Smooth muscle cell (in vitro differentiated cells): ENCODE data around the gene CALML3. TPM values are rescaled to one million over a fixed set of nuclear protein-coding genes. Genes with fewer than 3 reads are reported as not detected.

ENCODE experiments used
- DNase-seq: peaks from one replicate; lab custom pipeline; 2025; ENCODE audit not compliant: unreplicated experiment; lab: John Stamatoyannopoulos, UW
- H2AFZ ChIP-seq: fragments of 200-600 bp; sonication (generic); 2 replicates; pipeline ENCODE4 v1.6.0; 2016; ENCODE audit warnings: antibody characterized with exemption, low read depth, mild to moderate bottlenecking
- H3F3A ChIP-seq: fragments of 200-600 bp; sonication (generic); 2 replicates; pipeline ENCODE4 v1.6.0; 2017; ENCODE audit warnings: antibody characterized with exemption, low read depth
- H3K27ac ChIP-seq: fragments of 200-600 bp; sonication (generic); 2 replicates; pipeline ENCODE4 v1.5.1; 2016; ENCODE audit warnings: low read depth, mild to moderate bottlenecking
- H3K27me3 ChIP-seq: fragments of 200-600 bp; sonication (generic); 2 replicates; pipeline ENCODE4 v1.6.1; 2016; ENCODE audit warnings: low read depth, mild to moderate bottlenecking
- H3K36me3 ChIP-seq: fragments of 200-600 bp; sonication (generic); 2 replicates; pipeline ENCODE4 v1.5.1; 2016; ENCODE audit warnings: low read depth
- H3K4me1 ChIP-seq: fragments of 200-600 bp; sonication (generic); 2 replicates; pipeline ENCODE4 v1.5.1; 2016; ENCODE audit warnings: low read depth
- H3K4me2 ChIP-seq: fragments of 200-600 bp; sonication (generic); 2 replicates; pipeline ENCODE4 v1.6.0; 2016; ENCODE audit warnings: mild to moderate bottlenecking
- H3K4me3 ChIP-seq: fragments of 200-600 bp; sonication (generic); 2 replicates; pipeline ENCODE4 v1.5.1; 2016; ENCODE audit warnings: mild to moderate bottlenecking
- H3K79me2 ChIP-seq: fragments of 200-600 bp; sonication (generic); 2 replicates; pipeline ENCODE4 v1.6.0; 2016; ENCODE audit warnings: low read depth, mild to moderate bottlenecking
- H3K9ac ChIP-seq: fragments of 200-600 bp; sonication (generic); 2 replicates; pipeline ENCODE4 v1.6.0; 2016; ENCODE audit warnings: low read depth
- H3K9me3 ChIP-seq: fragments of 200-600 bp; sonication (generic); replicated peaks from 2 replicates; pipeline ENCODE4 v1.5.1; 2016; ENCODE audit warnings: low read depth
- H4K20me1 ChIP-seq: fragments of 200-600 bp; sonication (generic); 2 replicates; pipeline ENCODE4 v1.6.0; 2016; ENCODE audit warnings: low read depth
- WGBS: methylation state at CpG from one replicate; pipeline ENCODE4 v1.1.7; 2016; ENCODE audit warnings: low lambda C conversion rate; 5-methylcytosine and 5-hydroxymethylcytosine counted together
- polyA plus RNA-seq: library from polyadenylated mRNA; unstranded; fragments of >200 nt; fragmentation: Nextera tagmentation; extraction: Ambion mirVana; gene quantifications from 2 replicates; pipeline ENCODE4 v1.2.1, GENCODE V29; 2016
- total RNA-seq: library from RNA; depleted of rRNA; stranded (reverse); fragments of >200 nt; gene quantifications from 2 replicates; pipeline ENCODE4 v1.2.3, GENCODE V29; 2014
- TF ChIP-seq, protein P1 (sequence below): fragments of 200-600 bp; sonication (generic); IDR thresholded peaks from 2 replicates; pipeline ENCODE4 v1.5.1; 2017; ENCODE audit warnings: borderline replicate concordance, mild to moderate bottlenecking, antibody characterized with exemption; ENCODE audit not compliant: insufficient read depth, poor library complexity, severe bottlenecking

Gene CALML3
- total and polyA plus RNA-seq, 2 experiments from 2014 or later: 0.49 TPM; not detected in 1

DNA sequence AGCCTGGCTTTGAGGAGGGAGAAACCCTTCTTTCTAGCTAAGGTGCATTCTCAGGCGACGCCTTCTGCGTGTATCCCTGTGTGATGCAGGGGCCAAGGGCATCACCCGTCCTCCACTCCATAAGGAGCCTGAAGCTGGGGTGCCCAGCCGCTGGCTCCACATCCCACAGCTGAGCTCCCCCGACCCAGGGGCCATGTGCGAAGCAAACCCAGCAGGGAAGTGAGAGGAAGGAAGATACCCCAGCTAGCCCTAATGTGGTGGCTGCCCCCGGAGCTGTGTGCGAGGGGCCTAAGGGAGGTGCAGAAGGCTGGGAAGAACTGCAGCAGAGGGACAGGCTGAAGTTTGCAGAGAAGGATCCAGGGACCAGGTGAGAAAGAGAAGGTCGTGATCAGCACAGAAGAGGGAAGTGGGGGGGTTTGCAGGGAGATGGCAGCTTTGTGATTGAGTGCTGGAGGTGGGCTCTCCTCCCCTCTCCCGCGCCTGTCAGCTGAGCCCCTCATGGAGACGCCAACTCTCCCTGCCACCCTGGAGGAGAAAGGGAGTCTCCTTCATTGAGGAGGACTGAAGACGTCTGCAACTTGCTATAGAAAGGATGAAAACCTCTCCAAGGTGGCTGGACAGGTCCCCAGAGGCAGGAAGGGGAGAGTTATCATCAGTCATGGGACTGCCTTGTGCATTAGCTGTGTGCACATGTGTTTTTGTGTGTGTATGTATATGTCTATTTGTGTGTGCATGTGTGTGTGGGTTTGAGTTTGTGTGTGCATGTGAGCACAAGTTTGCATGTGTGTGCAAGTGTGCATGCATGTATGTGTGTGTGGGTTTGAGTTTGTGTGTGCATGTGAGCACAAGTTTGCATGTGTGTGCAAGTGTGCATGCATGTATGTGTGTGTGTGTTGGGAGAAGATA, 21.9 kb upstream of the CALML3 start:
- TF ChIP-seq, protein P1, sequence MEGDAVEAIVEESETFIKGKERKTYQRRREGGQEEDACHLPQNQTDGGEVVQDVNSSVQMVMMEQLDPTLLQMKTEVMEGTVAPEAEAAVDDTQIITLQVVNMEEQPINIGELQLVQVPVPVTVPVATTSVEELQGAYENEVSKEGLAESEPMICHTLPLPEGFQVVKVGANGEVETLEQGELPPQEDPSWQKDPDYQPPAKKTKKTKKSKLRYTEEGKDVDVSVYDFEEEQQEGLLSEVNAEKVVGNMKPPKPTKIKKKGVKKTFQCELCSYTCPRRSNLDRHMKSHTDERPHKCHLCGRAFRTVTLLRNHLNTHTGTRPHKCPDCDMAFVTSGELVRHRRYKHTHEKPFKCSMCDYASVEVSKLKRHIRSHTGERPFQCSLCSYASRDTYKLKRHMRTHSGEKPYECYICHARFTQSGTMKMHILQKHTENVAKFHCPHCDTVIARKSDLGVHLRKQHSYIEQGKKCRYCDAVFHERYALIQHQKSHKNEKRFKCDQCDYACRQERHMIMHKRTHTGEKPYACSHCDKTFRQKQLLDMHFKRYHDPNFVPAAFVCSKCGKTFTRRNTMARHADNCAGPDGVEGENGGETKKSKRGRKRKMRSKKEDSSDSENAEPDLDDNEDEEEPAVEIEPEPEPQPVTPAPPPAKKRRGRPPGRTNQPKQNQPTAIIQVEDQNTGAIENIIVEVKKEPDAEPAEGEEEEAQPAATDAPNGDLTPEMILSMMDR: no peak

DNA sequence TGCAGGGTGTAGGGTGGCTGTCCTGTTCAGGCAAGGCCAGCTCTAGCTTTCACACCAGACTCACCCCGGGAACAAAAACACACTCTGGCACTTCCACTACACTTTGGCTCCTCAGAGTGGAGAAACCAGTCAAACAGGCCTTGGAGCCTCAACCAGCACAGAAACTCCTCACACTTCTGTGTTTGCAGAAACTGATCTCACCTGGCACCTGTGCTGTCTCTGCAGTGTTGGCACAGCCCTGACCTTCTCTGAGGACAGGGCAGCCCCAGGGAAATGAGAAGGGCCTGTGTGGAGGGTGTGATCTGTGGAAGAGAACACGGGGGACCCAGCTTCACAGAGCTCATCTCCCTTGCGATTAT, 21.3 kb upstream of the CALML3 start:
- TF ChIP-seq, protein P1: no peak
- Histone ChIP-seq H4K20me1 (no peaks in the 10 kb centered on the region), H3K27ac (no peak overlapping the region), H3K79me2 (no peaks in the 10 kb centered on the region), H3K27me3 (no peaks in the 10 kb centered on the region), H3K9me3 (no peaks in the 10 kb centered on the region), H3K4me3 (no peak overlapping the region), H3K9ac (no peak overlapping the region), H2AFZ (no peak overlapping the region), H3F3A (no peaks in the 10 kb centered on the region), H3K36me3 (no peaks in the 10 kb centered on the region), H3K4me1 (no peaks in the 10 kb centered on the region), H3K4me2 (no peak overlapping the region)
- DNase-seq: no peak
- 84% methylated on average over 3 of the region's 3 CpGs for WGBS

More for the DNA sequence above, 21.9 kb upstream of the CALML3 start:
- no peaks in the 10 kb centered on the region for H3K9me3 ChIP-seq
- H3F3A ChIP-seq: no peaks in the 10 kb centered on the region
- no peak overlapping the region for H3K9ac ChIP-seq
- WGBS: 91% methylated on average over 14 of the region's 14 CpGs
- no peak overlapping the region for H3K4me3 ChIP-seq
- H3K36me3 ChIP-seq: no peaks in the 10 kb centered on the region
- no peaks in the 10 kb centered on the region for H3K27me3 ChIP-seq
- no peaks in the 10 kb centered on the region for H3K4me1 ChIP-seq
- H3K27ac ChIP-seq: no peak overlapping the region
- H3K79me2 ChIP-seq: no peaks in the 10 kb centered on the region
- no peak for DNase-seq
- no peak overlapping the region for H2AFZ ChIP-seq
- no peaks in the 10 kb centered on the region for H4K20me1 ChIP-seq
- H3K4me2 ChIP-seq: no peak overlapping the region

DNA sequence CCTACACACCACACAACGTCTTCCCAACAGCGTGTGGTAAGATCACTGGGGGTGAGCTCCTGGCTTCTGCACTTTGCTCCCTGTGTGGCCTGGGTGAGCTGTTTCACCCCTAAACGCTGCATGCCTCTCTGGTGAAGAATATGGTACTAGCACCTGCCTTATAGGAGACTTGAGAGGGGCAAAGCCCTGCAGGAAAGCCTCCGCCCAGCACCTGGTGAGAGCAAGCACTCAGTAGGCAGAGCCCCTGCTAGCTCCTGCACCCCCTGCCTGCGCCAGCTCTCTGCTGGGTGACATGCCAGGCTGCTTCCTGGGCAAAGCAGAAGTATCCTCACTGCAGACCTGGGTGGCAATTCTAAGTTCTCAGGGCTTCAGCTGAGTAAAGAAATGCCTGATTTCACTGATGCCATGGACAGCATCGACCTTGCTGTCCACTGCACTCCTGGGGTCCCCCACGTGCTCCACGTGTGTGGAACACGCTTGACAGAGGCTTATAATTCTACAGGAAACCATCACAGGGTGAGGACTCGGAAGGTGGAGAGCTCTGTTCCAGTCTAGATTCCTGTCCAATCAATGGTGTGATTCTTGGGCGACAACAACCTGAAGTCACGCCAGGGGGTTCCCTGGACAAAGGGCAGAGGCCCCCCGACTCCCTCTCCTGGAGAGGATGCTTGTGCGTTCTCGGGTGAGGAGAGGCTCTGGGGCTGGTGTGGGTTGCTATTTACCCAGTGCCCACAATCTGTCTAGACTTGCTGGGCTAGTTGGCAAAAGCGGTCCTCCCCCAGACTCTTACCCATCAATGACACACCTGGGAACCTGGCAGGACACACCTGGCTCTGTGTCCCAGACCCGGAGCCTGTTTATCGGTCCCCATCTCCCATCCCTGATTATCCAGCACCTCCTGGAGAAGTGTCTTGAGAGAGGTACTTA, 20.4 kb upstream of the CALML3 start:
- H3K9ac ChIP-seq: no peak overlapping the region
- no peaks in the 10 kb centered on the region for H3K27me3 ChIP-seq
- no peaks in the 10 kb centered on the region for H3K9me3 ChIP-seq
- no peak overlapping the region for H3K4me2 ChIP-seq
- H3F3A ChIP-seq: no peaks in the 10 kb centered on the region
- no peak overlapping the region for H2AFZ ChIP-seq
- H3K79me2 ChIP-seq: no peaks in the 10 kb centered on the region
- TF ChIP-seq, protein P1: no peak
- no peak overlapping the region for H3K27ac ChIP-seq
- no peaks in the 10 kb centered on the region for H3K36me3 ChIP-seq
- no peaks in the 10 kb centered on the region for H4K20me1 ChIP-seq
- 94% methylated on average over 18 of the region's 18 CpGs for WGBS
- DNase-seq: no peak
- H3K4me1 ChIP-seq: no peaks in the 10 kb centered on the region
- no peak overlapping the region for H3K4me3 ChIP-seq
